Measurements from ENCODE around the gene DNAH10. TPM values are rescaled to one million over a fixed set of nuclear protein-coding genes. Genes with fewer than 3 reads are reported as not detected.

Gene DNAH10
- total RNA-seq, 1 experiment from 2014 or later: 0.39 TPM

DNA sequence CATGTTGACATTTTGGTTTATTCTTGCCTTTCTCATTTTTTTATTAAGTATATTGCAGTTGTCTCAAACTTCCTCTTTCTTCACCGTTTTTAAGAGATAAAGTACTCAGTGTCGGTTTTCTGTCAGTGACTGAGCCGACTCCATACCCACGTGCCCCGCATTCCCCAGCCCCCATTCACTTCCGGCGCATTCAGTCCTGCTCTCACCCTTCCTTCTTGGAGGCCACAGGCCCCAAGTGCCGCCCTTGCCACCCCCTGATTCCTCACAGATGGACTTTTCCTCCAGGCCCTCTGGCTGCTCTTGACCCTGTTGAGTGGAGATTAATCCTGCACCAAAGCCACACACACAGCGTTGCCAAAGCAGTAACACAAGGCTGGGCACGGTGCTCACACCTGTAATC lies 19.1 kb upstream of the DNAH10 start:
- no peak overlapping the region for H3K4me3 ChIP-seq (ENCODE audit: low read depth in 2 of 2, low read length in 2 of 2)
- no peaks in the 10 kb centered on the region for H3K9me3 ChIP-seq (ENCODE audit: control insufficient read depth, insufficient read depth, low read depth, low read length)
- no peak for ATAC-seq
- CTCF ChIA-PET: no interaction called here
- no peaks in the 10 kb centered on the region for H3K27me3 ChIP-seq (ENCODE audit: control insufficient read depth, insufficient read depth, low read length)
- in situ Hi-C loops (cut with HindIII; ENCODE audit: low pct_unique_long_range_greater_than_20kb, low sequenced_read_pairs) (no loop called here), intact Hi-C loops (cut with micrococcal nuclease; ENCODE audit: unreplicated experiment) (no loop called here)
- peaks cover 3% of the 10 kb centered on the region for H3K36me3 ChIP-seq (ENCODE audit: control insufficient read depth, insufficient read depth, low read length)
- POLR2A ChIA-PET: no interaction called here
- no peak overlapping the region for H3K27ac ChIP-seq (ENCODE audit: low read length)
- no TSS peak for BruUV-seq (replicated peaks)
- no peak for DNase-seq (ENCODE audit: low read depth, low spot score)
- H3K4me1 ChIP-seq (ENCODE audit: control insufficient read depth, insufficient read depth, low read length): no peaks in the 10 kb centered on the region
- TF ChIP-seq, protein P1, sequence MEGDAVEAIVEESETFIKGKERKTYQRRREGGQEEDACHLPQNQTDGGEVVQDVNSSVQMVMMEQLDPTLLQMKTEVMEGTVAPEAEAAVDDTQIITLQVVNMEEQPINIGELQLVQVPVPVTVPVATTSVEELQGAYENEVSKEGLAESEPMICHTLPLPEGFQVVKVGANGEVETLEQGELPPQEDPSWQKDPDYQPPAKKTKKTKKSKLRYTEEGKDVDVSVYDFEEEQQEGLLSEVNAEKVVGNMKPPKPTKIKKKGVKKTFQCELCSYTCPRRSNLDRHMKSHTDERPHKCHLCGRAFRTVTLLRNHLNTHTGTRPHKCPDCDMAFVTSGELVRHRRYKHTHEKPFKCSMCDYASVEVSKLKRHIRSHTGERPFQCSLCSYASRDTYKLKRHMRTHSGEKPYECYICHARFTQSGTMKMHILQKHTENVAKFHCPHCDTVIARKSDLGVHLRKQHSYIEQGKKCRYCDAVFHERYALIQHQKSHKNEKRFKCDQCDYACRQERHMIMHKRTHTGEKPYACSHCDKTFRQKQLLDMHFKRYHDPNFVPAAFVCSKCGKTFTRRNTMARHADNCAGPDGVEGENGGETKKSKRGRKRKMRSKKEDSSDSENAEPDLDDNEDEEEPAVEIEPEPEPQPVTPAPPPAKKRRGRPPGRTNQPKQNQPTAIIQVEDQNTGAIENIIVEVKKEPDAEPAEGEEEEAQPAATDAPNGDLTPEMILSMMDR (IDR thresholded peaks at IDR 0.05): no peak
- TF ChIP-seq POLR2AphosphoS5 (IDR thresholded peaks at IDR 0.05; ENCODE audit: low read depth, low read length): no peak
- no peak for TF ChIP-seq SIN3A (IDR thresholded peaks at IDR 0.05; ENCODE audit: borderline replicate concordance, insufficient read depth, low read depth, low read length)
- TF ChIP-seq, protein P2, sequence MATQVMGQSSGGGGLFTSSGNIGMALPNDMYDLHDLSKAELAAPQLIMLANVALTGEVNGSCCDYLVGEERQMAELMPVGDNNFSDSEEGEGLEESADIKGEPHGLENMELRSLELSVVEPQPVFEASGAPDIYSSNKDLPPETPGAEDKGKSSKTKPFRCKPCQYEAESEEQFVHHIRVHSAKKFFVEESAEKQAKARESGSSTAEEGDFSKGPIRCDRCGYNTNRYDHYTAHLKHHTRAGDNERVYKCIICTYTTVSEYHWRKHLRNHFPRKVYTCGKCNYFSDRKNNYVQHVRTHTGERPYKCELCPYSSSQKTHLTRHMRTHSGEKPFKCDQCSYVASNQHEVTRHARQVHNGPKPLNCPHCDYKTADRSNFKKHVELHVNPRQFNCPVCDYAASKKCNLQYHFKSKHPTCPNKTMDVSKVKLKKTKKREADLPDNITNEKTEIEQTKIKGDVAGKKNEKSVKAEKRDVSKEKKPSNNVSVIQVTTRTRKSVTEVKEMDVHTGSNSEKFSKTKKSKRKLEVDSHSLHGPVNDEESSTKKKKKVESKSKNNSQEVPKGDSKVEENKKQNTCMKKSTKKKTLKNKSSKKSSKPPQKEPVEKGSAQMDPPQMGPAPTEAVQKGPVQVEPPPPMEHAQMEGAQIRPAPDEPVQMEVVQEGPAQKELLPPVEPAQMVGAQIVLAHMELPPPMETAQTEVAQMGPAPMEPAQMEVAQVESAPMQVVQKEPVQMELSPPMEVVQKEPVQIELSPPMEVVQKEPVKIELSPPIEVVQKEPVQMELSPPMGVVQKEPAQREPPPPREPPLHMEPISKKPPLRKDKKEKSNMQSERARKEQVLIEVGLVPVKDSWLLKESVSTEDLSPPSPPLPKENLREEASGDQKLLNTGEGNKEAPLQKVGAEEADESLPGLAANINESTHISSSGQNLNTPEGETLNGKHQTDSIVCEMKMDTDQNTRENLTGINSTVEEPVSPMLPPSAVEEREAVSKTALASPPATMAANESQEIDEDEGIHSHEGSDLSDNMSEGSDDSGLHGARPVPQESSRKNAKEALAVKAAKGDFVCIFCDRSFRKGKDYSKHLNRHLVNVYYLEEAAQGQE (IDR thresholded peaks at IDR 0.05; ENCODE audit: insufficient read depth in 1 of 2, low read depth in 2 of 2, low read length in 1 of 2): no peak
- TF ChIP-seq TCF7L2 (IDR thresholded peaks at IDR 0.05; ENCODE audit: low read depth, low read length): no peak

DNA sequence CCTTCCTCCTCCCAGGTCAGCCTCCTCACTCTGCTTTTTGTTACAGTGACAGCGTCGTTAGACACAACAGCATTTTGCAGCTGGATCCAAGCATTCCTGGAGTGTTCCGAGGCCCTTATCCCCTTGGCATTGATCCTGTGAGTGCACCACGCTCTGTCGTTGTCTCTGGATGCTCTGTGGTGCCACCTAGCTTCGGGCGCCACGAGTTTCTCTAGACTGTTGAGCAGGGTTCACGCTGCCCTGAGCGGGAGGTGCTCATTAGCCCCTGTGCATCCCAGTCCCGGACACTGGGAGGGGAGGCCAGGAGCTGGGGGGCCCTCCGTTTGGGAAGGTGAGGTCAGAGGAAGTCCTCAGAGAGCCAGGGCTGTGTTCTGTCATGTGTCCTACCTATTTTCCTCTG lies 17.3 kb upstream of the DNAH10 start:
- TF ChIP-seq POLR2AphosphoS5 (IDR thresholded peaks at IDR 0.05; ENCODE audit: low read depth, low read length) (no peak), TCF7L2 (IDR thresholded peaks at IDR 0.05; ENCODE audit: low read depth, low read length) (no peak), SIN3A (IDR thresholded peaks at IDR 0.05; ENCODE audit: borderline replicate concordance, insufficient read depth, low read depth, low read length) (no peak)
- TF ChIP-seq, protein P1 (IDR thresholded peaks at IDR 0.05): no peak
- TF ChIP-seq, protein P2 (IDR thresholded peaks at IDR 0.05; ENCODE audit: insufficient read depth in 1 of 2, low read depth in 2 of 2, low read length in 1 of 2): no peak
- Histone ChIP-seq H3K27ac (ENCODE audit: low read length) (no peak overlapping the region), H3K4me3 (ENCODE audit: low read depth in 2 of 2, low read length in 2 of 2) (no peak overlapping the region), H3K27me3 (ENCODE audit: control insufficient read depth, insufficient read depth, low read length) (no peaks in the 10 kb centered on the region), H3K4me1 (ENCODE audit: control insufficient read depth, insufficient read depth, low read length) (no peaks in the 10 kb centered on the region), H3K9me3 (ENCODE audit: control insufficient read depth, insufficient read depth, low read depth, low read length) (no peaks in the 10 kb centered on the region), H3K36me3 (ENCODE audit: control insufficient read depth, insufficient read depth, low read length) (peaks cover 3% of the 10 kb centered on the region)
- ChIA-PET CTCF (no interaction called here), POLR2A (interaction anchor here (0.6 kb wide), 1 partner anchor 27 kb away, joined by 6 read pairs; no protein-coding TSS in a partner anchor)
- no TSS peak for BruUV-seq (replicated peaks)
- in situ Hi-C loops (cut with HindIII; ENCODE audit: low pct_unique_long_range_greater_than_20kb, low sequenced_read_pairs): no loop called here
- intact Hi-C loops (cut with micrococcal nuclease; ENCODE audit: unreplicated experiment): no loop called here
- ATAC-seq (peak; percentile 63; the same call in 1 of the 2 replicates), DNase-seq (ENCODE audit: low read depth, low spot score) (no peak)
